GM21576 (cell line): ENCODE measurements around the gene TSNAX.
"Not testable (repeated sequence)": the region's sequence is repeated elsewhere in the genome, so short reads cannot be mapped to it uniquely, and the experiment has no call there.

ENCODE experiments used
- ATAC-seq: cut with Tn5 transposase; IDR thresholded peaks from one replicate; pipeline ENCODE4 v1.9.1; 2021; ENCODE audit warnings: mild to moderate bottlenecking, moderate library complexity; ENCODE audit not compliant: unreplicated experiment

The TSNAX gene

GRCh38 chr1:231557898-231558707, 29.6 kb downstream of the TSNAX start:
- ATAC-seq = no peak

- ATAC-seq = no peak
Measured at GRCh38 chr1:231558708-231559185, 30.3 kb downstream of the TSNAX start.

GRCh38 chr1:231561647-231562383, 33.3 kb downstream of the TSNAX start:
- no peak for ATAC-seq

GRCh38 chr1:231563247-231563646, 34.8 kb downstream of the TSNAX start:
- ATAC-seq = no peak

- ATAC-seq = no peak
Measured at GRCh38 chr1:231564373-231564772, 35.9 kb downstream of the TSNAX start.

- no peak for ATAC-seq
Measured at GRCh38 chr1:231566496-231566895, 38.0 kb downstream of the TSNAX start.

GRCh38 chr1:231570262-231570661, 41.8 kb downstream of the TSNAX start:
- not testable (repeated sequence) for ATAC-seq

- no peak for ATAC-seq
Measured at GRCh38 chr1:231571904-231572303, 43.4 kb downstream of the TSNAX start.

GRCh38 chr1:231575472-231575871, 47.0 kb downstream of the TSNAX start:
- no peak for ATAC-seq

GRCh38 chr1:231576804-231577718, 48.6 kb downstream of the TSNAX start:
- no peak for ATAC-seq

- no peak for ATAC-seq
Measured at GRCh38 chr1:231580874-231581273, 52.4 kb downstream of the TSNAX start.

GRCh38 chr1:231581859-231582258, 53.4 kb downstream of the TSNAX start:
- no peak for ATAC-seq

- no peak for ATAC-seq
Measured at GRCh38 chr1:231583376-231583775, 54.9 kb downstream of the TSNAX start.

- no peak for ATAC-seq
Measured at GRCh38 chr1:231584117-231584516, 55.6 kb downstream of the TSNAX start.

GRCh38 chr1:231584921-231585320, 56.5 kb downstream of the TSNAX start:
- ATAC-seq = no peak

GRCh38 chr1:231590453-231591198, 62.2 kb downstream of the TSNAX start:
- ATAC-seq = no peak

GRCh38 chr1:231591466-231591865, 63.0 kb downstream of the TSNAX start:
- ATAC-seq = no peak

- ATAC-seq = no peak
Measured at GRCh38 chr1:231592809-231593208, 64.3 kb downstream of the TSNAX start.

GRCh38 chr1:231593264-231593663, 64.8 kb downstream of the TSNAX start:
- not testable (repeated sequence) for ATAC-seq

- no peak for ATAC-seq
Measured at GRCh38 chr1:231594123-231594522, 65.7 kb downstream of the TSNAX start.
